K562 (cell line): Measurements from ENCODE around the gene MED16. TPM values are rescaled to one million over a fixed set of nuclear protein-coding genes. Genes with fewer than 3 reads are reported as not detected.

Source experiments
- CCAR2 ChIP-seq: fragments of 200-400 bp; formaldehyde crosslinking; IDR thresholded peaks from 2 replicates; pipeline ENCODE4 v1.6.1; 2017; ENCODE audit warnings: mild to moderate bottlenecking, low read depth, low read length
- CHD4 ChIP-seq: fragments of 200-600 bp; sonication (generic); IDR thresholded peaks from 3 replicates; pipeline ENCODE4 v1.6.1; 2012; ENCODE audit warnings: low read depth, mild to moderate bottlenecking, mixed read lengths, low read length, inconsistent platforms; ENCODE audit not compliant: insufficient read depth, insufficient replicate concordance, poor library complexity, severe bottlenecking
- ELK1 ChIP-seq: sonication (generic); formaldehyde crosslinking; IDR thresholded peaks from 2 replicates; pipeline ENCODE4 v1.8.1; 2022; ENCODE audit warnings: missing genetic modification reagents
- ETV6 ChIP-seq, 3 experiments: fragments of 150-350 bp in 1 of 3; sonication (generic) in 1 of 3; formaldehyde crosslinking in 1 of 3; IDR thresholded peaks; 2 replicates each; pipeline versions ENCODE4 v1.6.1 to v1.8.0; 2014 to 2022; ENCODE audit warnings: borderline replicate concordance in 2 of 3, low read depth in 2 of 3, antibody characterized with exemption in 1 of 3, low read length in 1 of 3, mild to moderate bottlenecking in 1 of 3, missing genetic modification reagents in 1 of 3
- NBN ChIP-seq: fragments of 450-650 bp; IDR thresholded peaks from 2 replicates; pipeline ENCODE4 v1.6.1; 2016; ENCODE audit warnings: low read depth, mild to moderate bottlenecking
- NFRKB ChIP-seq: fragments of 450-650 bp; IDR thresholded peaks from 2 replicates; pipeline ENCODE4 v1.6.1; 2016; ENCODE audit warnings: low read depth
- PTRF ChIP-seq: fragments of 450-650 bp; IDR thresholded peaks from 2 replicates; pipeline ENCODE4 v1.6.1; 2016; ENCODE audit warnings: mild to moderate bottlenecking, missing genetic modification characterization, missing compliant biosample characterization
- RFX5 ChIP-seq: IDR thresholded peaks from 2 replicates; pipeline ENCODE4 v1.6.1; 2011; ENCODE audit warnings: low read depth, mild to moderate bottlenecking, improper control_type of control experiment, low read length
- SMAD4 ChIP-seq: fragments of 250-450 bp; sonication (Bioruptor Pico); conservative IDR thresholded peaks from 2 replicates; pipeline ENCODE4 v1.8.0; 2021; ENCODE audit warnings: inconsistent platforms, mild to moderate bottlenecking, moderate library complexity
- SMARCC2 ChIP-seq: fragments of 450-650 bp; IDR thresholded peaks from 2 replicates; pipeline ENCODE4 v1.6.1; 2017; ENCODE audit warnings: antibody characterized with exemption, moderate library complexity, mild to moderate bottlenecking, low read depth
- TEAD1 ChIP-seq, 2 experiments: fragments of 450-650 bp in 1 of 2; sonication (generic) in 1 of 2; formaldehyde crosslinking; IDR thresholded peaks; 2 replicates each; pipeline versions ENCODE4 v1.4.0 to v1.8.0; 2020 to 2022; ENCODE audit warnings: mild to moderate bottlenecking in 2 of 2, missing genetic modification reagents in 1 of 2
- TFE3 ChIP-seq: fragments of 450-650 bp; formaldehyde crosslinking; IDR thresholded peaks from 2 replicates; pipeline ENCODE4 v1.4.0; 2020; ENCODE audit warnings: mild to moderate bottlenecking, mixed read lengths
- ZKSCAN8 ChIP-seq: fragments of 200-800 bp; sonication (Bioruptor generic); IDR thresholded peaks from 2 replicates; pipeline ENCODE4 v1.6.1; 2016; ENCODE audit warnings: missing genetic modification characterization, missing compliant biosample characterization
- ZNF239 ChIP-seq: fragments of 250-450 bp; sonication (Bioruptor Pico); IDR thresholded peaks from 2 replicates; pipeline ENCODE4 v1.4.0; 2020; ENCODE audit warnings: mild to moderate bottlenecking
- ZNF253 ChIP-seq: fragments of 250-450 bp; sonication (Bioruptor Pico); conservative IDR thresholded peaks from 2 replicates; pipeline ENCODE4 v1.6.1; 2021; ENCODE audit warnings: mild to moderate bottlenecking
- ZNF449 ChIP-seq: fragments of 250-450 bp; sonication (Bioruptor Pico); IDR thresholded peaks from 2 replicates; pipeline ENCODE4 v1.8.0; 2022; ENCODE audit warnings: moderate library complexity, mild to moderate bottlenecking, inconsistent platforms
- polyA plus RNA-seq, 8 experiments: library from polyadenylated mRNA; depleted of rRNA in 4 of 8; stranded (reverse) in 5 of 8; unstranded in 3 of 8; fragments of >200 nt; fragmentation: Nextera tagmentation in 2 of 8; fragmentation: Illumina TruSeq in 1 of 8; extraction: Ambion mirVana in 2 of 8; extraction: Trizol in 1 of 8; gene quantifications; 2 replicates each; pipeline versions ENCODE4 v1.2.1 to v1.2.3, GENCODE V29; 2011 to 2014; ENCODE audit warnings: inconsistent platforms in 1 of 8, missing spikeins in 1 of 8
- total RNA-seq, 7 experiments: library from RNA; depleted of rRNA in 6 of 7; stranded (reverse); fragments of >200 nt in 6 of 7; fragmentation: Illumina TruSeq in 2 of 7; extraction: Trizol in 2 of 7; gene quantifications; 2 replicates each; pipeline versions ENCODE4 v1.2.1 to v1.2.3, GENCODE V29; 2011 to 2021; ENCODE audit warnings: low replicate concordance in 1 of 7
- TF ChIP-seq, protein P1 (sequence below): sonication (generic); formaldehyde crosslinking; IDR thresholded peaks from 2 replicates; pipeline ENCODE4 v1.8.1; 2023; ENCODE audit warnings: mild to moderate bottlenecking, missing genetic modification reagents
- TF ChIP-seq, protein P2 (sequence below): fragments of 200-800 bp; sonication (Bioruptor generic); IDR thresholded peaks from 2 replicates; pipeline ENCODE4 v1.6.1; 2017; ENCODE audit warnings: missing genetic modification characterization, missing compliant biosample characterization

MED16 gene
- total and polyA plus RNA-seq, 9 of the 15 experiments (the other 6 are each of a cell fraction or from before 2014, with no cell fraction given): 0.89 to 59.9 (median 8.6) TPM

GRCh38 chr19:907183-907853, 14.3 kb upstream of the MED16 start (continued):
- peak; percentile 72 for TF ChIP-seq CHD4
- TF ChIP-seq ZNF239 (CRISPR knock-in tag): peak; percentile 49; the same call in 1 of the 2 replicates
- no peak for TF ChIP-seq RFX5
- TF ChIP-seq SMARCC2: peak; percentile 92
- TF ChIP-seq ZNF253: no peak
- TF ChIP-seq ZNF449 (CRISPR knock-in tag): no peak
- peak; percentile 48 for TF ChIP-seq NBN
- TF ChIP-seq NFRKB: 0 out of 2 replicates have a peak, but pooled peaks have one; percentile 12
- peak in 1 of 2 experiments; percentile 76; a peak in 2 of 4 replicates for TF ChIP-seq TEAD1 (CRISPR knock-in tag; IDR thresholded peaks at IDR 0.05)
- TF ChIP-seq ZKSCAN8: peak; percentile 35; the same call in 1 of the 2 replicates
- TF ChIP-seq CCAR2: no peak
- TF ChIP-seq, protein P1, sequence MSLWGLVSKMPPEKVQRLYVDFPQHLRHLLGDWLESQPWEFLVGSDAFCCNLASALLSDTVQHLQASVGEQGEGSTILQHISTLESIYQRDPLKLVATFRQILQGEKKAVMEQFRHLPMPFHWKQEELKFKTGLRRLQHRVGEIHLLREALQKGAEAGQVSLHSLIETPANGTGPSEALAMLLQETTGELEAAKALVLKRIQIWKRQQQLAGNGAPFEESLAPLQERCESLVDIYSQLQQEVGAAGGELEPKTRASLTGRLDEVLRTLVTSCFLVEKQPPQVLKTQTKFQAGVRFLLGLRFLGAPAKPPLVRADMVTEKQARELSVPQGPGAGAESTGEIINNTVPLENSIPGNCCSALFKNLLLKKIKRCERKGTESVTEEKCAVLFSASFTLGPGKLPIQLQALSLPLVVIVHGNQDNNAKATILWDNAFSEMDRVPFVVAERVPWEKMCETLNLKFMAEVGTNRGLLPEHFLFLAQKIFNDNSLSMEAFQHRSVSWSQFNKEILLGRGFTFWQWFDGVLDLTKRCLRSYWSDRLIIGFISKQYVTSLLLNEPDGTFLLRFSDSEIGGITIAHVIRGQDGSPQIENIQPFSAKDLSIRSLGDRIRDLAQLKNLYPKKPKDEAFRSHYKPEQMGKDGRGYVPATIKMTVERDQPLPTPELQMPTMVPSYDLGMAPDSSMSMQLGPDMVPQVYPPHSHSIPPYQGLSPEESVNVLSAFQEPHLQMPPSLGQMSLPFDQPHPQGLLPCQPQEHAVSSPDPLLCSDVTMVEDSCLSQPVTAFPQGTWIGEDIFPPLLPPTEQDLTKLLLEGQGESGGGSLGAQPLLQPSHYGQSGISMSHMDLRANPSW (CRISPR knock-in tag): no peak
- TF ChIP-seq TFE3 (CRISPR knock-in tag): no peak
- TF ChIP-seq ETV6 (IDR thresholded peaks at IDR 0.05; ENCODE audit: borderline replicate concordance in 1 of 2, low read depth in 2 of 2, low read length in 1 of 2): peak; percentile 42 to 59; a peak in 2 of 4 replicates
- TF ChIP-seq ETV6 (CRISPR knock-in tag; IDR thresholded peaks at IDR 0.05; ENCODE audit: borderline replicate concordance): no peak
- TF ChIP-seq PTRF (tag): no peak
- no peak for TF ChIP-seq ELK1 (CRISPR knock-in tag)
- TF ChIP-seq SMAD4 (CRISPR knock-in tag): peak; percentile 85
- TF ChIP-seq, protein P2, sequence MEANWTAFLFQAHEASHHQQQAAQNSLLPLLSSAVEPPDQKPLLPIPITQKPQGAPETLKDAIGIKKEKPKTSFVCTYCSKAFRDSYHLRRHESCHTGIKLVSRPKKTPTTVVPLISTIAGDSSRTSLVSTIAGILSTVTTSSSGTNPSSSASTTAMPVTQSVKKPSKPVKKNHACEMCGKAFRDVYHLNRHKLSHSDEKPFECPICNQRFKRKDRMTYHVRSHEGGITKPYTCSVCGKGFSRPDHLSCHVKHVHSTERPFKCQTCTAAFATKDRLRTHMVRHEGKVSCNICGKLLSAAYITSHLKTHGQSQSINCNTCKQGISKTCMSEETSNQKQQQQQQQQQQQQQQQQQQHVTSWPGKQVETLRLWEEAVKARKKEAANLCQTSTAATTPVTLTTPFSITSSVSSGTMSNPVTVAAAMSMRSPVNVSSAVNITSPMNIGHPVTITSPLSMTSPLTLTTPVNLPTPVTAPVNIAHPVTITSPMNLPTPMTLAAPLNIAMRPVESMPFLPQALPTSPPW: peak; percentile 100
